Posterior cingulate gyrus (tissue), 11 donors: ENCODE results near the gene KDM4C.
"Not testable (repeated sequence)": the region's sequence is repeated elsewhere in the genome, so short reads cannot be mapped to it uniquely, and the experiment has no call there.

Experiments used
- DNase-seq, 10 donors: peaks; one replicate each; pipeline versions ENCODE4 v3.0.0 to v3.0.0-alpha.2; 2020 to 2021; ENCODE audit warnings: mixed read lengths in 3 of 10
- intact Hi-C: fragments of 100-400 bp; cut with DNase I; formaldehyde crosslinking; loops from one replicate; pipeline ENCODE4 v1.15.1; 2023

Gene KDM4C

GRCh38 chr9:6761306-6761705 is 3.5 kb downstream of the KDM4C start:
- DNase-seq, result no peak
- intact Hi-C loops, result no loop called here

- intact Hi-C loops, result no loop called here
- no peak for DNase-seq
These were observed 5.5 kb downstream of the KDM4C start for GRCh38 chr9:6763244-6763643.

- intact Hi-C loops, result no loop called here
- DNase-seq, result no peak
These were observed 6.2 kb downstream of the KDM4C start for GRCh38 chr9:6764011-6764410.

GRCh38 chr9:6764523-6764922 is 6.8 kb downstream of the KDM4C start:
- intact Hi-C loops, result no loop called here
- DNase-seq, result no peak

- DNase-seq, result no peak
- intact Hi-C loops, result no loop called here
These were observed 7.2 kb downstream of the KDM4C start for GRCh38 chr9:6764950-6765349.

- intact Hi-C loops, result no loop called here
- DNase-seq, result no peak
These were observed 7.6 kb downstream of the KDM4C start for GRCh38 chr9:6765396-6765795.

- intact Hi-C loops, result no loop called here
- no peak for DNase-seq
These were observed 8.8 kb downstream of the KDM4C start for GRCh38 chr9:6766606-6767005.

- DNase-seq, intact Hi-C loops: not testable (repeated sequence)
These were observed 10.8 kb downstream of the KDM4C start for GRCh38 chr9:6768587-6768986.

- intact Hi-C loops, result no loop called here
- DNase-seq, result no peak
These were observed 13.9 kb downstream of the KDM4C start for GRCh38 chr9:6771722-6772121.

GRCh38 chr9:6777213-6777902 is 19.6 kb downstream of the KDM4C start:
- intact Hi-C loops, result no loop called here
- DNase-seq, result no peak

- intact Hi-C loops, result loop anchor here (2.0 kb wide), 1 partner anchor 21 kb away; no protein-coding TSS in a partner anchor
- DNase-seq, result no peak
These were observed 21.9 kb downstream of the KDM4C start for GRCh38 chr9:6779417-6780241.

GRCh38 chr9:6780690-6781089 is 22.9 kb downstream of the KDM4C start:
- DNase-seq, result no peak

GRCh38 chr9:6781476-6781875 is 23.7 kb downstream of the KDM4C start:
- DNase-seq, result peak in 1 of 10 donors; percentile 35
- intact Hi-C loops, result loop anchor here (2.0 kb wide), 1 partner anchor 23 kb away; no protein-coding TSS in a partner anchor

More at GRCh38 chr9:6780690-6781089, 22.9 kb downstream of the KDM4C start:
- intact Hi-C loops, result loop anchor here (2.0 kb wide), 1 partner anchor 22 kb away; no protein-coding TSS in a partner anchor

- no peak for DNase-seq
- intact Hi-C loops, result no loop called here
These were observed 24.6 kb downstream of the KDM4C start for GRCh38 chr9:6782345-6782744.

- intact Hi-C loops, result no loop called here
- DNase-seq, result no peak
These were observed 25.2 kb downstream of the KDM4C start for GRCh38 chr9:6782981-6783380.

- DNase-seq, result no peak
- intact Hi-C loops, result no loop called here
These were observed 26.0 kb downstream of the KDM4C start for GRCh38 chr9:6783753-6784152.

GRCh38 chr9:6785682-6786081 is 27.9 kb downstream of the KDM4C start:
- intact Hi-C loops, result no loop called here
- DNase-seq, result no peak

- DNase-seq, result no peak
- intact Hi-C loops, result no loop called here
These were observed 30.0 kb downstream of the KDM4C start for GRCh38 chr9:6787793-6788161.

- intact Hi-C loops, result no loop called here
- peak in 9 of 10 donors; percentile 24 to 92 (median 43) for DNase-seq
These were observed 30.6 kb downstream of the KDM4C start for GRCh38 chr9:6788162-6789016.

- intact Hi-C loops, DNase-seq: not testable (repeated sequence)
These were observed 31.2 kb downstream of the KDM4C start for GRCh38 chr9:6789017-6789338.

- no peak for DNase-seq
- intact Hi-C loops, result no loop called here
These were observed 33.1 kb downstream of the KDM4C start for GRCh38 chr9:6790866-6791265.
